Peyer's patch (tissue), 4 donors: ENCODE measurements around the gene MPZL3.

Source experiments
- CTCF ChIP-seq, 6 experiments: fragments of 450-650 bp in 4 of 6; fragments of 200-600 bp in 2 of 6; sonication (generic) in 1 of 6; IDR thresholded peaks; one replicate each; pipeline ENCODE4 v1.5.1; 2017 to 2019; ENCODE audit warnings: antibody characterized with exemption in 6 of 6, mild to moderate bottlenecking in 3 of 6, moderate library complexity in 1 of 6
- POLR2A ChIP-seq, 2 donors: fragments of 450-650 bp; IDR thresholded peaks; one replicate each; pipeline ENCODE4 v1.5.1; 2017; ENCODE audit warnings: antibody characterized with exemption in 2 of 2, mild to moderate bottlenecking in 2 of 2, moderate library complexity in 2 of 2

GRCh38 chr11:118186346-118187107 is 65.6 kb downstream of the MPZL3 start:
- TF ChIP-seq CTCF (IDR thresholded peaks at IDR 0.05) (no peak), POLR2A (IDR thresholded peaks at IDR 0.05) (no peak)
